NCI-H2029 (cell line): ENCODE measurements around the gene PPHLN1.

Experiments used
- DNase-seq: peaks from one replicate; lab custom pipeline; 2025; lab: John Stamatoyannopoulos, UW

PPHLN1 gene, protein sequence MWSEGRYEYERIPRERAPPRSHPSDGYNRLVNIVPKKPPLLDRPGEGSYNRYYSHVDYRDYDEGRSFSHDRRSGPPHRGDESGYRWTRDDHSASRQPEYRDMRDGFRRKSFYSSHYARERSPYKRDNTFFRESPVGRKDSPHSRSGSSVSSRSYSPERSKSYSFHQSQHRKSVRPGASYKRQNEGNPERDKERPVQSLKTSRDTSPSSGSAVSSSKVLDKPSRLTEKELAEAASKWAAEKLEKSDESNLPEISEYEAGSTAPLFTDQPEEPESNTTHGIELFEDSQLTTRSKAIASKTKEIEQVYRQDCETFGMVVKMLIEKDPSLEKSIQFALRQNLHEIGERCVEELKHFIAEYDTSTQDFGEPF

DNA sequence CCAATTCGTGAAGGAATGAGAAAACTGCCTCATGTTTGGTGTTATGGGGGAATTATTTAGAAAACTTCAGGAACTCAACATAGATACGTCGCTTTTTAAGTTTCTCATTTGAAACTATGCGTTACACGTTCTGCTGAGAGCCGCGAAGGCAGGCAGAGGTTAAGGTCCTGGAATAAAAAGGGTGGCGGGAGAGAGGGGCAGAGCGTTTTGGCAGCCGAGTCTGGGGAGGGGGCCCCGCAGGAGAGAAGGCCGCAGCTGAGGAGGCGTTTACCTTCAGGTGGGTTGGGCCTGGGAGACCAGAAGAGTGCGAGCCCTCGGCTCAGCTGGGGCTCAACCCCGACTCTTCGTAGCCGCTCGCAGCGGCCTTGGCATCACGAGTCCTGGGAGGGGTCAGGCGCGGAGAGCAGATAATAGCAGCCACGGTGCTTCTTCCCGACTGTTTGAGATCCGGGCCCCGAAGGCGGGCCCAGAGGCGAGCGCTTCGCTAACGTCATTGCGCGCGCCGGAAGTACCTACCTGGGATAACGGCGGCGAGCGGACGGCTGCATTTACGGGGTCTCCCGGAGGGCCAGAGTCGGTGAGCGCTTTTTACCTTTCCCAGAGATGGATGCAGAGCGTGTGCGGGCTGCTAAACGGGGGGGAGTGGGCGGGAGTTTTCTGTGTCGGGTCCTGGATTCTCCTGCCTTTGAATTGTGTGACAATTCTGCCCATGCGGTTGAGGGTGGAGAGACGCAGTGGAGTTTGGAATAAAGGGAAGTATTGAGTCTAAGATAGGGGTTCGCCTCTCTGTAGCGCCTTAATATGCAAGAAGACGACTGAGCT lies at the start of gene PPHLN1, which contains the start of gene ZCRB1:
Gene PPHLN1, plus strand, starts transcription at position 515 of the 822 bp plus-strand sequence. CDS start 9,736 bp downstream, outside the sequence.
Gene ZCRB1, minus strand, starts transcription at position 442 of the 822 bp plus-strand sequence. CDS start 1,992 bp downstream, outside the sequence.
- peak; percentile 88 for DNase-seq

DNA sequence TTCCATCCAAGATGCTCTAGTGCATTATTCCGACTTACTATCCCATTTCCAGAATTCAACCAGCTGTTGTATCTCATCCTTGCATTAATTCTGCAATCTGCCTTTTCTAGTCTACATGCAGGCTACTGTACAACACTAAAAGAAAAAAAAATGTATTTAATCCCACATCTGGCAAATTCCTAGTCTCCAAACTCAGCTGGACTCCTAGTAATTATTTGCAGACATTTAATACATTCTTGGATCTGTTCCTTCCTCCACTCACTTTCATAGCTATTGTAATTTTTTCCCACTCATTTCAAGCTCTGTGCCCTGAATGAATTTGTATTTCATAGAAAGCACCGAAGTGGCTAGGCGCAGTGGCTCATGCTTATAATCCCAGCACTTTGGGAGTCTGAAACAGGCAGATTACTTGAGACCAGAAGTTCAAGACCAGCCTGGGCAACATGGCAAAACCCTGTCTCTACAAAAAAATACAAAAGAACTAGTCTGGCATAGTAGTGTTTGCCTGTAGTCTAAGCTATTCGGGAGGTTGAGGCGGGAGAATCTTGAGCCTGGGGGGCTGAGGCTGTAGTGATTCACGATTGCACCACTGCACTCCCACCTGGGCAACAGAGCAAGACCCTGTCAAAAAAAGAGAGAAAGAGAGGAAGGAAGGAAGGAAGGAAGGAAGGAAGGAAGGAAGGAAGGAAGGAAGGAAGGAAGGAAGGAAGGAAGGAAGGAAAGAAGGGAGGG lies 48.4 kb upstream of the PPHLN1 start:
- DNase-seq, result no peak

DNA sequence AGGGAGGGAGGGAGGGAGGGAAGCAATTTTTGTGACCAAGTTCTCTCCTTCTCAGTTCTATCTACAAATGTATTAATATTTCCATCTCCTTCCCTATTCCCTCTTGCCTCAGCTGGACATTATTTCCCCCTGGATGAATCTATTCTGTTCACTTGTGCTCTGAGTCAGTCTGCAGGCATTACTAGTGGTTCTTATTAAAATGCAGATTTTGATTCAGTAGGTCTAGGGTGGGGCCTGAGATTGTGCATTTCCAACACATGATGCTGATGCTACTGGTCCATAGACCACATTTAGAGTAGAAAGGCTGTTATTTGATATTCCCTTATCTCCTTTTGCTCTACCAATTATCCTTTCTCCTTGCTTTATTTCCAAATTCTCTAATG lies 47.8 kb upstream of the PPHLN1 start:
- DNase-seq, result no peak

DNA sequence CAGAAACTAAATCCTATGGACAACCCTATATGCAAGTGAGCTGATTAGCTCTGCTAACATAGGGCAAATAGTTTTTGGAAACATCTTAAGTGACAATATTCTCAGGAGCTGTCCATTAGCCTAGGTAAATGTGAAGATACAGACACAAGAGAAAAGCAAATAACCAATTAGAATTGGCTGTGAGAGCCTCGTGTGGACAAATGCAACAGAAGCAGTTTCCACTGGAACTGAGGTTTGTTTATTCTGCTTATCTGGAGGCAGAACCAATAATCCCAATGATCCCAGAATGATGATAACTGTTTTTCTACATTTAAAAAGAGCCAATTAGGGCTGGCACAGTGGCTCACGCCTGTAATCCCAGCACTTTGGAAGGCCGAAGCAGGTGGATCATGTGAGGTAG lies 44.7 kb upstream of the PPHLN1 start:
- peak; percentile 27 for DNase-seq

GRCh38 chr12:42281844-42282243 lies 44.1 kb upstream of the PPHLN1 start:
- DNase-seq, result no peak

DNA sequence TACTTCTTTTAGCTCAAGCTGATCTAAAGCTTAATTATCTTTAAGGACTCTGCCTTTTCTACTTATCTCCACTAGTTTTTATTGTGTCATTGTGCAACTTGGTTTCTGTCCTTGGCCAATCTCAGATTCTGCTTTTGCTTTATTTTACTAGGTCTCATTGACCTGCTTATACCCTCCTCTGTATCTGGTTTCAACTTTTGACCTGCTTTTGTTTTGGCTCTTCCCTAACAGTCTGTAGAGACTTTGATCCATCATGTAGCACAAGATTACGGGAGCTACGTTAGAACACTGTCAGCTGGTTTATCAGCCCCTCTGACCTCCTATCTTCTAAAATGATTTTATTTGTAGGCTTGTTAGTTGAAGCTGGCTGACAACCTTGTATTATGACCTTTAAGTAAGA lies 43.7 kb upstream of the PPHLN1 start:
- DNase-seq, result no peak

GRCh38 chr12:42283739-42284138 lies 42.2 kb upstream of the PPHLN1 start:
- DNase-seq, result no peak

DNA sequence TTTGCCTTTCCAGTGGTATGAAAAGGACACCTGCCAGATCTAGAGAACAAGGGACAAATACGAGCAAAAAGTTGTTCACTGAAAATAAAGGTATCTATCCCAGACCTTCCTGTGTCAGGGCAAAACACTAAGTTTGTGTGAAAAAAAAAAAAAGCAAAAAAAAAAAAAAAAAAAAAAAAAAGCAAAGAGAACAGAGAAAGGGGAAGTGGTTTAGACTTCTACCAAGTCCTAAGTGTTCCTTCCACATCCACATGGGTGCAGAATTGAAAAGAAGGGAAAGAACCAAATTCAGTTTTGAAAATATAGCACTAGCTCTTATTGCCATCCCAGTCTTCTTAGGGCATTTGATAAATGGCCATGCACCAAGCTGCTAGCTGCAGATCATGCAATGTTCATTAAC lies 41.8 kb upstream of the PPHLN1 start:
- DNase-seq, result no peak

- no peak for DNase-seq
These were observed 41.1 kb upstream of the PPHLN1 start for GRCh38 chr12:42284876-42285275.

DNA sequence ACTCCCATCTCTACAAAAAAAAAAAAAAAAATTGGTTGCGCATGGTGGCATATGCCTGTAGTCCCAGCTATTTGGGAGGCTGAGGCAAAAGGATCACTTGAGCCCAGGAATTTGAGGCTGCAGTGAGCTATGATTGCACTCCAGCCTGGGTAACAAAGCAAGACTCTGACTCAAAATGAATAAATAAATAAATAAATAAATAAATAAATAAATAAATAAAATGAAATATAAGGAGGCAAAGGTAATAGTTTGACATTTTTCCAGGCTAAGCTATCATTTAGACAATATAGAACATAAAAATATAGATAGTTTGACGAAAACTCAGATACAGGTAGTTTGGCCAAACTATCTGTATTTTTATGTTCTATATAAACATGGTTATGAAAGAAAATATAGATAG lies 40.5 kb upstream of the PPHLN1 start:
- no peak for DNase-seq

DNA sequence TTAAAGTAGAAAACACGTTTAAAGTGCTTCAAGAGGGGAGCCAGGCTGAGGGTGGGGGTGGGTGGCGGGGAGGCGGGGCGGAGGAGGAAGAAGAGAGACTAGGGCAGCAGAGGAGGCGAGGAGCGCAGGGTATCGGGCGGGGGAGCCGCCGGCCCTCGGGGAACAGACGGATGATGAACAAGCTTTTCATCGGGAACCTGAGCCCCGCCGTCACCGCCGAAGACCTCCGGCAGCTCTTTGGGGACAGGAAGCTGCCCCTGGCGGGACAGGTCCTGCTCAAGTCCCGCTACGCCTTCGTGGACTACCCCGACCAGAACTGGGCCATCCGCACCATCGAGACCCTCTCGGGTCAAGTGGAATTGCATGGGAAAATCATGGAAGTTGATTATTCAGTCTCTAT lies 39.2 kb upstream of the PPHLN1 start:
- no peak for DNase-seq

GRCh38 chr12:42288544-42288943 lies 37.4 kb upstream of the PPHLN1 start:
- DNase-seq, result no peak

GRCh38 chr12:42291680-42292079 lies 34.3 kb upstream of the PPHLN1 start:
- DNase-seq, result no peak

DNA sequence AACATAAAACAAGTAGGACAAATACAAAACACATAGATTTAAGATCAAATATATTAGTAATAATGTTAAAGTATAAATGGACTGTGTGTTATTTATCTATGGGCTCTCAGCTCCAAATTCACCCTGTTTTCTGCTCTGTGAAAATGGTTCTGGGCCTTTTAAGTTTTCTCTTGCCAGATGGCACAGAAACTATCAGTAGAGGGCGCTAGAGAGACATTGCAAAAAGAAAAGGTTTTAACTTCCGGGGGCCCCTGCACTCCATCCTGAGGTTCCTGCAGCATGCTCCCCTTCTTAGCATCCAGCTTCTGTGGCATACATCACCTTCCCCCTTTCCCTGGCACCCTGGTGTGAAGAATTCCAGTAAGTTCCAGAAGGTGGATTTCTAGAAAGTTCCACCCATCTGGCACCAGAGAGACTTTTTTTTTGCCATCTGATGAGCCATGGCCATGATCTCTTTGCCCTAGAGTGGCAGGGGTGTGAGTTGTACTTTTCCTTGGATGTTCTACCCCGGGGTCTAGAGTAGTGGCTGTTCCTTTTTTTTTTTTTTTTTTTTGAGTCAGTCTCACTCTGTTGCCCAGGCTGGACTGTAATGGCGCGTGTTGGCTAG lies 29.4 kb upstream of the PPHLN1 start:
- DNase-seq, result no peak

GRCh38 chr12:42298887-42299286 lies 27.1 kb upstream of the PPHLN1 start:
- no peak for DNase-seq

GRCh38 chr12:42299392-42300308 lies 26.3 kb upstream of the PPHLN1 start:
- DNase-seq, result no peak

DNA sequence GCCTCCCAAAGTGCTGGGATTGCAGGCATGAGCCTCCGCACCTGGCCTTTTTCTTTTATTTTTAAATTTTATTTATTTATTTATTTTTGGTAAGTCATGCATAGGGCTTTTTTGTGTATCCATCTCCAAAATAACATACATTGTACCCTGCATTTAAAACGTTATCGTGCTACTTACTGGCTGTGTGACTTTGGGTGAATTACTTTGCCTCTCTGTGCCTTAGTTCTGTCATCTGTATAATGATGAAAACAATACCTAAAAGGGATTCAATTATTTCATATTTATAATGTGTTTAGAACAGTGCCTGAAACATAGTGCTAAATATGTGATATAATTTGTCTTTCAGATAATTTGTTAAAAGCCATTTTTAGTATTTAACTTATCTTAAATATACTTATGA lies 19.7 kb upstream of the PPHLN1 start:
- no peak for DNase-seq

GRCh38 chr12:42308390-42308789 lies 17.6 kb upstream of the PPHLN1 start:
- no peak for DNase-seq

- no peak for DNase-seq
These were observed 16.0 kb upstream of the PPHLN1 start for GRCh38 chr12:42309996-42310395.

DNA sequence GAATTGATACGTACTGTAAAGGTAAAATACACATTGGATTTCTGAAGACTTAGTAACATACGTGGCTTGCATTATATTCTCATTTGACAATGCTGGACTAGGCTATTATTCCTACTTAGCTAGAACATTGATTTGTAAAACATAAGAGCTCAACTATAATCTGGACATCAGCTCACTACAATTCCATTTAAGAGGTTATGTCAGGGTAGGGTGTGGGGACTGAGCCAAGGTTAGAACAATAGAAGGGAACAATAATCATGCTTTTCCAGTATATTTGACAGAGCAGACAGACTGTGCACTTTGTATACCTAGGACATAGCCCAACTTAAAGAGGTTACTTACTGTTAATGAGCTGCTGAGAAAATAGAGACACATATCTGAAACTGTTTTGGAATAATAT lies 10.9 kb upstream of the PPHLN1 start:
- DNase-seq, result no peak

DNA sequence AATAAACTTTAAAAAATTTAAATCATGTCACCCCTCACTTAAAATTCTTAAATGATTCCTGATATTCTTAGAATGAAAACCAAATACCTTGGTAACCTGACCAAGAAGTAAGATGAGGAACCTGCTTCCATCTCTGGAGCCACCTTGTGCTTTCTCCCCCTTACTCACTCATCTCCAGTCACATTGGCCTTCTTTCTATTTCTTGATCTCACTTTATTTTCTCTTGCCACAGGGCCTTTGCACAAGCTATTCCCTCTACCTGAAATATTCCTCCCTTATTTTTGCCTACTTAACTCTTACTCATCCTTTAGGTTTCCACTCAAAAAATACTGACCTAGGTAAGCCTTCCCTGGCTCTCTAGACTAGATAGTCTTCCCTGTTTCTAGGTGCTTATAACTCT lies 5.2 kb upstream of the PPHLN1 start:
- no peak for DNase-seq
